GM18867 (cell line): ENCODE measurements around the gene RSU1.

Source experiments
- ATAC-seq: cut with Tn5 transposase; IDR thresholded peaks from one replicate; pipeline ENCODE4 v1.9.1; 2021; ENCODE audit warnings: mild to moderate bottlenecking, moderate library complexity; ENCODE audit not compliant: unreplicated experiment

Gene RSU1

DNA sequence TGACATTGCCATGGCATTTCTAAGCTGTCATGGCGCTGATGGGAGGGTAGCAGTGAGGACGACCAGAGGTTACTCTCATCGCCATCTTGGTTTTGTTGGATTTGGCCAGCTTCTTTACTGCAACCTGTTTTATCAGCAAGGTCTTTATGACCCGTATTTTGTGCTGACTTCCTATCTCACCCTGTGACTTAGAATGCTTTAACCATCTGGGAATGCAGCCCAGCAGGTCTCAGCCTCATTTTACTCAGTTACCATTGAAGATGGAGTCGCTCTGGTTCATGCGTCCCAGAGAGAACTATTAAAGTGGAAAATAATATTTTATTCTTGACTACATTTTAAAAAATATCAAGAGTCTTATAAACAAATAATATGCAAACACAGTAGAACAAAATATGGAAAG is 131.7 kb downstream of the RSU1 start:
- no peak for ATAC-seq

DNA sequence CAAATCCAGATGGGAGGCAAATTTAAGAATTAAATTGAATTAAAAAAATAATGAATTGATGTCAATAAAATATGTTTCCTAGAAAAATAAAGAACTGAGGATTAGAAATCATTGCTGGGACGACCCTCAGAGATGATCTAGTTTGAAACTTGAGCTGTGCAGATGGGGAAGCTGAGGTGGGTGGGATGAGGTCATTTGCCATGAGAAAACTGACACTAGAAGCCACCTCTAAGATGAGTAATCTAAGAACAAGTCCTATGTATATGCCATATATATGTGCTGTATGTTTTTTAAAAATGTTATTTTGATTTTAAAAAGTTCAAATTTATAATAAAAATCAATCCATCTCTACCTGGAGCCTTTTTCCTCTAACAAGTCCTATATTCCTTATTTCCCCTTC is 135.7 kb downstream of the RSU1 start:
- ATAC-seq: no peak

DNA sequence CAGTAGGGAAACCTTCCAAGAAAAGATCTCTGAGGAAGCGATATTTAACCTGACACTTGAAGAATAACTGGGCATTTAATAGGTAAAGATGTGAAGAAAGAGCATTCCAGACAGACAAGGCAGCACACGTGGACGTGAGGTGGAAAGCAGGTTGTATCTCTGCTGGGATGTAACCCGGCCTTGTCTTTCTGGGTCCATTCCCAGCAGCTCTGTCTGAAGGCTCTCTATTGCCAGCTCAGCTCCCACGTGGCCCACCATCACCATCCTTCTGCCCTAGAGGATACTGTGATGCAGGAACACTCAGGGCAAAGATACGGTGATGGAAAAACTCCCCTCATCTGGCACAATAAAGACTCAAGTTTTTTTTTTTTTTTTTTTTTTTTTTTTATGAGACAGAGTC is 137.7 kb downstream of the RSU1 start:
- ATAC-seq: no peak

DNA sequence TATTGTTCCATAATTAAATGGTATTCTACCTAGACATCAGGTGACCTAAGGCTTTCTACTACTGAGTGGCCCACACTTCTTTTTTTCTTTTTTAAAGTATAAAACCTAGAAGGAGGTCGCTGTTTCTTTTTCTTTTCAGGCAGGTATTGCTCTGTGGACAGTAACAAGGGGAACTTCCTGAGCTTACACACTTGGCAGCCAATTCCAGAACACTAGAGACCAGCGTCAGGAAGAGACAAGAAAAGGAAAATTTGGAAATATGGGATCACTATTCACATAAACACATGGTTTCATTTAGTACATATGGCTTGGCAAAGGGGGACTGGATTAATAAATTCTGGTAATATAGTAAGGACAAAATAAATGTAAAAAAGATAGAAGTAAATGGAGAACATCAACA is 141.9 kb downstream of the RSU1 start:
- no peak for ATAC-seq

DNA sequence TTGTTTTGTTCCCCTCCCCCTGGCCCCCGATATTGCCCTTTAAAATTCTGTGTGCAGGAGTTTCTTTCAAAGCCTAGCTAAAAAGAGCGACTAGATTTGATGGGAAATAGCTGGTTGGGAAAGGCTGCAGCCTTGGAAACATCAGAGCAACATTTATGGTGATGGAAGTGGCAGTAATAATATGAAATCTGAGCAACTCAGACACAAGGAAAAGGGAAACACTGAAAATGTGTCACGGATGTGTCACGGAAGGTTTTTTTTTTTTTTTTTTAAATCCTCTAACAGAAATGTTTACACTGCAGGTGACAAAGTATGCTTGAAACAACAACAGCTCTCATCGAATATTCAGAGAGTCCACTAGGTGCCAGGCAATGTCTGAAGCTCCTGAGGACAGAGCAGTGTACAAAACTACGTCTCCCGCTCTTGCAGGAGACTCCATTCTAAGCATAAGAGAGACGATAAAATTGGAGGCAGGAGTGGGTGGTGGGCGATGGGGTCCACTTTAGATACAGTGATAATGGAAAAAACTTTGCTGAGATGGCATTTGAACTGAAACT is 143.0 kb downstream of the RSU1 start:
- ATAC-seq: no peak

DNA sequence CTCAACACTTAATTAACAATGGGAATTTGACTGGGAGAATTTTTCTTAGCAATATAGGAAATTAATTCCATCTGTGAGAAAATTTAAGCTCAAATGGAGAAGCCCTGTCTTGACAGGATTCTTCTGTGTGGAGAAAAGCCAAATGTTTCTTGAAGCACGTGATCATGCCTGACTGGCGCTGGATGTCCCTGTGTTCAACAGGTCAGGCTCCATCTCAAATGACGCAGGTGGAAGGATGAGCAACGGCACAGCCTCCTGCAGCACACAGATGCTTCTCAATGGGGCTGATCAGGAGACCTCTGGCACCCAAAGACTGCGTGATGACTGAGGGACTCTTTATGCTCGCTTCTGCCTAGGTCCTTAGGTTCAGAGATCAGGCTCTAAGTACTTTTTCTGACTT is 143.8 kb downstream of the RSU1 start:
- ATAC-seq: no peak

DNA sequence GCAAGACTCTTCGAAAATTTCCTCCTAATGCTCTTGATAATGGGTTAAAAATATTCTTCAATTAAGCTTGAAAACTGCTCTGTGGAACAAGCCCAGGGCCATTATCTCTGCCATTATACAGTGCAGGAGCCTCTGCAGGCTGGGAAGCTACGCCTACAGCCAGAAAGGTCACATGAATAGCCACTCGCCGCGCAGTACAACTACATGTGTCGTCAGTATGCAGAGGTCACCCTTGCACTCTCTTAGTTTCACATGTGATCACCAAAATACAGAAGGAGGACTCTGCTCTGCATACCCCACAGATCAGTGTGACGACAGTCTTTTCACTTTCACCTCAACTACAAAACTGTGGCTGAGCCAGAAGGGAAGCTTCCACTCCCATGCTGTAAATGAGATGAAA is 153.8 kb downstream of the RSU1 start:
- no peak for ATAC-seq

DNA sequence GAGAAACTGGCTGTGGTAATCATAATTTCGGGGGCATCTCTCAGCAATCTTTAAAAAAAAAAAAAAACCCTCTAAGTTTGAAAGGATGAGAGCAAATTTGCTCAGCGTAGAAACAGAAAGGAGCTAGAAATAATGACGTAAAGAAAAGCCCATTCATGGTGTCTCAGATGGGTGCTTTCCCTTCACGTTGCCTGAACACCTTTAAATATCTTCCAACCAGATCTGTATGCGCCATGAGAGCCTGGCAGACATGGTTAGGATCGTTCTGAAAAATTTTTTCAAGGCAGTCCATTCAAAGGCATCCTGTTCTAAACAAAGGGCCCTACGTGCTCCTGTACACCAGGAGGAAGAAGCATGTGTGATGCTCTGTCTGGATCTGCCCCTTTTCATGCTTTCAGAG is 154.3 kb downstream of the RSU1 start:
- no peak for ATAC-seq

DNA sequence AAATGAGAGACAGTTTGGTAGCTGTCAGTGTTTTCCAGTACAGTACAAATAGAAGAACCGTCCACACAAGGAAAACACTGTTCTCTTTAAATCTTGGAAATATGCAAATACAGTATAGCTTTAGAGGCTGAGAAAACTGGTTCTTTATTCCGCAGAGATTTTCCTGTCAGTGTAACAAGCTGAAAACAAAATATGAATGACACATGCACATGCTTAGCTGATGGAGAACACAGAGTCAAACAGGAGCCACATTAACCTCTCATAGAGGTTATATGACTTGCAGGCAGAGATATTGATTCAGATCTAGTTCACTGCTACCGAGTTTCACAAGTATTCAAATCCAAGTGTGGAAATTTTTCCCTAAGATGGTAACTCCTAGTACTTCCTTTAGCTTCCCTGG is 160.3 kb downstream of the RSU1 start:
- ATAC-seq: no peak

DNA sequence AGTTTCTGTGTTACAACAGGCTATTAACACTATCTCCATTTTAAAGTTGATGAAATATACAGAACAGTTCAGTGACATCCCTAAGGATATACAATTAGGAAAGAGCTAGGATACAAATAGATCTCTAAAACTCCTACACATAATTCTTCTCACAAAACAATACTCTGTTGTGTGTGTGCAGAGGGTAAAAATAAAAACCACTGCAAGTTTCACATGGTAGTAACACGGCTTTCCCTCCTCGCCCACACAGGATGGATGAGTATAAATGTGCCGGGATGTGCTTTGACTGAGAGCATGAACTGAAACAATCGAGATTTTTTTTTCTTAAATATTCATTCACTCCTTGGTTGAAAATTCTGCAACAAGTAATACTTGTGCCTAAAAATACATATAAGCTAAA is 164.0 kb downstream of the RSU1 start:
- no peak for ATAC-seq

DNA sequence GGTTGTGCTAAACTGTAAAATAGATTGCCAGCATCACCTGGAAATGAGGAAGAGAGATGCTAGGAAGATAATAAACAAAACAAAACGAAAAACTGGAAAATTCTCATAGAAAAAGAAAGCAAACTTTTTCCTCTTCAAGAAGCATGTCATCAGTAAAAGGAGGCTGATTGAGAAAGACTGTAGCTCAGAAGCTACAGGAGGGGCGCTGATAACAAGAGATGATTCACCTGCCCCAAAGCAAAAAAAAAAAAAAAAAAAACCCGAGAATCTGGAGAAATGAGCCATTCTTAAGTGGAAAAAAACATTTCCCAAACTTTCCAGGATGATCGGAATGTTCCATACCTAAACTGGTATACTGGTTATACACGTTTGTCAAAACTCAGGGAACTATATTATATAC is 165.1 kb downstream of the RSU1 start:
- ATAC-seq: no peak

DNA sequence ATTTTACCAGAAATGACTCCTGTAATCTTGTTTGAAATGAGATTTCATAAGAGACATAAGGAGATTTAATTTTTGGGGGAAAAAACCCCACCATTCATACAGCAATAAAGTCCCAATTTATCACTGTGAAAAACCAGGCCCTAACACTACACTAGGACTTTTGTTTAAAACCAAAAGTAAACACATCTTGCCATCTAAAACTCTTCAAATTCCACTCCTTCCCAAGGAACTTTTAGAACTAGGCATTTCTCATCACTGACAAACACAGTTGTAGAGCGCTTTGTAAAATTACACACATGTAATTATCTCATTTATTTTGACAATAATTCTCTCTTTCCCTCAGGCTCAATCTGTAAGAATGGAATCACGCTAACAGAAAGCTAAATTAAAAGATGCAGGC is 167.5 kb downstream of the RSU1 start:
- ATAC-seq: no peak

DNA sequence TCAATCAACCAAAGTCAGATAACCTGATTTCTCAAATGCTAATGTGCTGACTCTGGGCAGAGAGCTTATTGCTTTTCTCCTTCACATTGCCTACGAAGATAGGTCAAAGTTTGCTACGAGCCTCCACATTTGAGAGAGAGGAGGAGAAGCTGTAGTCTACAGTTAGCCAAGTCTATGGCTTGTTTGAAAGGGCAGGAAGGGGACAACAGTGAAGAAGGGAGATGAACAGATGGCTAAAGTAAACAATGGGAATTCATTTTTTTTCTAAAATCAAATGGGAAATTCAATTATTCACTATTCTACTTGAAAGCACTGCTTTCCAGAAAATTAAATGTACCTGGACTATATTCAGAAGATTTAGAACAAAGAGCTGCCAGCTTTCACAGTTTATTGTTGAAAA is 168.9 kb downstream of the RSU1 start:
- no peak for ATAC-seq

DNA sequence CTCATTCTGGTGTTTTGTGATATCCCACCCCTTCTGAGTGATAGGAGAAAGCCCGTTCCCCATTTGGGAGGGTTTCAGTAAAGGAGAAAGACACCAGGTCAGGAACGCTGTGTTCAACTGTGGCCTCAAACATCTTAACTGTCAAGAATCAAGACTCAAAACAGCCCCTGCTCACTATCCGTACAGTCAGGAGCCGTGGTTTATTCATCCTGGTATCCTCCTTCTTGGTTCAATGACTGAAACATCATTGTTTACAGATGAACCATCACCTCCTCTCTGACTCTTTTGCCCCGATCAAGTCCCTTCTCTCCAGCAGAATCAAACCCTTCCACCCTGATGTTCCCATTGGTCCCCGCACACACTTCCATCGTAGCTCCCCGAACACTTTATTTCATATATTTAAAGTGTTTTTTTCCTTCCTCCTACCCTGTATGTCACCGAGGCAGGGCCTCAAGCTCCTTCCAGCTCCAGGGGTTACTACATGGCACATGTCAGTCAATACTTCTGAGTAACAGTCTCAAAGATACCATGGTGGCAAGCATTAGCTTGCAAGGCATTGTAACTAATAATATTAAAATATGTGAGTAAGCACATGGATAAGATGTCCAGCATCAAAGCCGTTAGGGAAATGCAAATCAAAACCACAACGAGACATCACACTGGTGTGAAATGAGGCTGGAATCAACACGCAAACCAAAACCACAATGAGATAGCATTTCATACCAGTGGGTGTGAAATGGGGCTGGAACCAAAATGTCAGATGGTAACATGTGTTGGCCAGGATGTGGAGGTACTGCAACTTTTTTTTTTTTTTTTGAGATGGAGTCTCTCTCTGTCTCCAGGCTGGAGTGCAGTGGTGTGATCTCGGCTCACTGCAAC is 170.8 kb downstream of the RSU1 start:
- ATAC-seq: no peak

DNA sequence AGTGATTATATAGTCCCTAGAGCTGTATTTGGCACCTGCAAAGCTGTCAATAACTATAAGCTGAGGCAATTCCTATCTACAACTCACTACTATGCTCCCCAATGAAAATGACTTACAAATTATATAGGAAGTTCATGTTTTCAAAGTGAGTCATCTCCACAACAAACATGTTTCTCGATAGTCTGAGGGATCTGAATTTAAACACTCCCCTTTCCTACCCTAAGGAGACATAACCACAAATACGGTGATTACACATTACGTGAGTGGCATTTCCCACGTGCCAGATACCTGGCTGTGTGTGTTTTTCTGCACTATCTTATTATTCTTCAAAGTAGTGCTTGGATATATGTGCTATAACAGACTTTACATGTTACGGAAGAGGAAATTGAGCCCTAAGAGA is 173.1 kb downstream of the RSU1 start:
- no peak for ATAC-seq

DNA sequence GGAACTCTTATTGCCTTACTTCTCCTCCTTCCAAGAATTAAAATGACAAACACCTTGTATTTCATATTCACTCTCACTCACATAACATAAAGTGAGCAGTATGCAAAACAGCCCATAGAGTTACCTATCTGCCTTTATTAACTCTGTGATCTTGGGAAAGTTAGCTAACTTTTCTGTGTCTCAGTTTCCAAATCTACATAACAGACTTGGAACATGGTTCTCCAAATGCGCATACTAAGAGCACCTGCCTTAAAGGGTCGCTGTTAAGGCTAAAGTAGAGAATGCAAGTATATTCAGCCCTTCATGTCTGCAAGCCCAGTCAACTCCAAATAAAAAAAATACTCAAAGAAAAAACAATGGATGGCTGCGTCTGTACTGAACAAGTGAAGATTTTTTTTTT is 173.7 kb downstream of the RSU1 start:
- no peak for ATAC-seq

DNA sequence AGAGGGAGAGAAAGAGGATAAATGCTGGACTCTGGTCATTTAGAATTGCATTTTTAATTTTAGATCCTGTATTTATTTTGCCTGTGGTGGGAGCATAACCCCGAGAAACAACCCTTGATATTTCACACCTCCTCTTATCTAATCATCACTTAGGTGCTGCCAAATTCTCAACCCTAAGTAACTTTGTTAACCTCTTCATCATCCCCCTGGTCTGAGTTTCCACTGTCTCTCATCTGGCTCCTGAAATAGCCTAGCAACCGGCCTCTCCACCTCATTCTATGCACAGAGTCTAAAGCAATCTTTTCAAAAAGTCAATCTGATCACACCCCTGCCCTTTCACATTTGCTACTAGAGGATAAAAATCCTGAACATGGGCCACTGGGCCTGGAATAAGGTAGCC is 177.1 kb downstream of the RSU1 start:
- ATAC-seq: no peak

DNA sequence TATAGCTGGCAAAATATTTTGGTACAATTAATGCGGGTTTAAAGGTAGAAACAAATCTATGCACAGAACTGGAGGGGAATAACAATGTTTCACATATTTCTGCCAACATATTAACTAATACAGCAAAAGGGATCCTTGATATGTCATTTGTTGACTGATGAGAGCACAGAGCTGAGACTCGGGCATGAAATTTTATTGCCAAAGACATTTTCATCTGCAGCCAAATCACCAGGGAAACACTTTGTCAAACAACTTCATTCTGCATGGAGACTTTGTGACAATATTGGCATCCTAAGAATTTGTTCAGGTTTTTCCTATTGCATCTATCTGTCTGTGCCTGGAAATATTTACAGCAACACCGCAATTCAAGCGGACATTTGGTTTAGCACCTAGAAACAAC is 177.8 kb downstream of the RSU1 start:
- no peak for ATAC-seq

DNA sequence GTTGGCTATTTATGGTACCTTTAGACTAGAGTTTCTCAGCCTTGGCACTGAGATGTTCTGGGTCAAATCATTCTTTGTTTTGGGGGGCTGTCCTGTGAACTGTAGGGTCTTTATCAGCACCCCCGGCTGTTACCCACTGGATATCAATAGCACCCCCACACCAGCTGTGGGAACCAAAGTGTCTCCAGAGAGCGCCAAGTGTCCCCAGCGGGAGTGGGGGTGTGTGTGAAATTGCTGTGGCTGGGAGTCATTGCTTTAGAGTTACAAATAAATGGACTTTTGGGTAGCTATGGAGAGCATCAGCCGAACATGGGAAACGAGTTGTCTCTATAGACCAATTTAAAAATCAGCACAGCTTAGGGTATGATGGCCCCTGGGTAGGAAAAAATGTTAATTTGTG is 184.2 kb downstream of the RSU1 start:
- ATAC-seq: no peak

DNA sequence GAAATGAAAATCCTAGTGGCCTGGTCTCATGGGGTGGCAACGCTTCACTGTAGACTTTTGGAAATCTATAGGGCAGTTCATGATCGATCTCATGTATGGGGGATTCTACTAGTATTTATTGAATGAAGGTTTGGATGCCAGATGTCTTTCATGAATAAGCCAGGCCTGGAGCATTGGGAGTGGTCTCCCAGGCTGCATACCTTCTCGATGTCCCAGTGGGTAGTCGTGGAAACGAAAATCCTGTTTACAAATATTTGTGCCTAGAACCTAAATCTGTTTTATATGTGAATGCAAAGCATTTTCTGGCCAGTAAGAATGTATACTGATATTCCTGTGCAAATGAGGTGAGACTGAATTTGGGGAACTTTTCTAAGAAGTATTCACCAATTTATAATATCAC is 190.5 kb downstream of the RSU1 start:
- no peak for ATAC-seq

DNA sequence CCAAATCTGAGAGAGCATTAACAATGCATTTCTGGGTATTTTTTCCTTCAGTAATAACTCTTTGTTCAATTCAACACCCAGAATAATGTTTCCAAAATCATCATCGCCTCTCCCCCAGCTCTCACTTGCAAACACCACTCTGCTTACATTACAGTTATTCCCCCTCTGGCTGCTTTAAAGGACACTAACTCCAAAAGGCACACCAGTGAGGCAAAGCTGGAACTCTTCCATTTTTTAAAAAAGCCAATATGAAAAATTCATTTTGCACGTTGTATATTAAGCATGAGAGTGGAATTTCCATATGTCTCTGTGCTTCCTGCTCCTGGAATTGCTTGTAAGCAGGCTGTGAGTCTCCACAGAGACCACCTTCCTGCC is 204.3 kb downstream of the RSU1 start:
- ATAC-seq: no peak

DNA sequence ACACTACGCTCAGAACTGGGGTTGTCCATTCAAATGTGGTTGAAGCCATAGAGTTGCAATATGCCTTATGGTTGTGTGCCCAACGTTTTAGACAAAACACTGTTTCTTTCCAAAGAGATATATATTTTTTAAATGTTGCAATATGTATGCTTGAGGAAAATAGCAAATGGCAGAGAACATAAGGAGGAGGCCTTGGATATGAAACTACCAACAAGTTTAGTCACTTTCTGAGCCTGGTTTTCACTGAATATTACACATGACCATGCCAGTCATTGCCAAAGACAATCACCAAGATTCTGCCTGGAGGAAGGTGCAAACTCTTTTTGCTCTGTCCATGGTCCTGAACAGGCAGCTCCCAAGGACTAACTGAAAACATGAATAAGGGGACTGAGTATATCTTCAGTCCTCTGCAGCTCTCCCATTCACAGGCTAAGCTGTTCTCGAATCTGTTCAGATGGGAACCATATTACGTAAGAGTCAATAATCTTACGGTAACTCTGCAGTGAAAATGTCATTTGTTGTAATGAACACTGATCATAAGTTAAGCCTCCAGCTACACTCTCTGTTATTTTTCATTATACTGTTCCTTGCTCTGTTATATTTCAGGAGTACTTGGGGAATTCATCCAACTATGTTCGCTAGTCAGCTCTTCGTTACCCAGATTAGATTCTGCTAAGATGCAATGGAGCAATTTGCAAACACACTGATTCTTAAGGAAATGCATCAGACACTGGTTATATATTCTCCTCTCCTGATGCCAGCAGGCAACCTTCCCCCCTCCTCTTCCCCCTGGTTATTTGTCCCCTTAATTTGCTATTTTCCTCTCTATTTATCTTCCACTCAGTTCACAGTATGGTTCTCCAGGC is 204.9 kb downstream of the RSU1 start:
- ATAC-seq: no peak
